Loucy (cell line): ENCODE results near the gene SPRY4.

Source experiments
- H2AFZ ChIP-seq: fragments of 200-600 bp; sonication (generic); 2 replicates; pipeline ENCODE4 v1.6.0; 2016; ENCODE audit warnings: antibody characterized with exemption, mild to moderate bottlenecking, low read length, moderate library complexity
- H3F3A ChIP-seq: fragments of 200-600 bp; 2 replicates; pipeline ENCODE4 v1.6.0; 2016; ENCODE audit warnings: antibody characterized with exemption, low read depth, mild to moderate bottlenecking
- H3K27me3 ChIP-seq: fragments of 200-600 bp; sonication (generic); 2 replicates; pipeline ENCODE4 v1.6.1; 2014; ENCODE audit warnings: low read length, mild to moderate bottlenecking; ENCODE audit not compliant: insufficient read depth, poor library complexity, severe bottlenecking
- H3K36me3 ChIP-seq: fragments of 200-600 bp; sonication (generic); 2 replicates; pipeline ENCODE4 v1.6.1; 2016; ENCODE audit warnings: low read length; ENCODE audit not compliant: insufficient read depth
- H3K4me1 ChIP-seq: fragments of 200-600 bp; sonication (generic); 2 replicates; pipeline ENCODE4 v1.5.1; 2014; ENCODE audit warnings: low read length, mild to moderate bottlenecking; ENCODE audit not compliant: insufficient read depth, poor library complexity, severe bottlenecking
- H3K4me2 ChIP-seq: fragments of 200-600 bp; sonication (generic); 2 replicates; pipeline ENCODE4 v1.6.0; 2014; ENCODE audit warnings: antibody characterized with exemption, low read length, low read depth, mild to moderate bottlenecking; ENCODE audit not compliant: poor library complexity, severe bottlenecking
- H3K4me3 ChIP-seq: fragments of 200-600 bp; sonication (generic); 2 replicates; pipeline ENCODE4 v1.5.1; 2014; ENCODE audit warnings: low read length, mild to moderate bottlenecking, mixed read lengths; ENCODE audit not compliant: poor library complexity, severe bottlenecking
- H3K79me2 ChIP-seq: fragments of 200-600 bp; sonication (generic); 2 replicates; pipeline ENCODE4 v1.6.1; 2014; ENCODE audit warnings: low read length; ENCODE audit not compliant: insufficient read depth
- H3K9ac ChIP-seq: fragments of 200-600 bp; sonication (generic); 2 replicates; pipeline ENCODE4 v1.6.0; 2014; ENCODE audit warnings: mild to moderate bottlenecking, low read depth, low read length, moderate library complexity; ENCODE audit not compliant: poor library complexity, severe bottlenecking
- H3K9me2 ChIP-seq: fragments of 200-600 bp; sonication (generic); replicated peaks from 2 replicates; pipeline ENCODE4 v1.6.1; 2016; ENCODE audit warnings: low read depth, low read length, mixed read lengths
- H3K9me3 ChIP-seq: fragments of 200-600 bp; sonication (generic); 2 replicates; pipeline ENCODE4 v1.6.1; 2014; ENCODE audit warnings: mild to moderate bottlenecking, antibody characterized with exemption, low read length, low read depth; ENCODE audit not compliant: insufficient read depth
- H4K20me1 ChIP-seq: fragments of 200-600 bp; sonication (generic); 2 replicates; pipeline ENCODE4 v1.6.0; 2014; ENCODE audit warnings: antibody characterized with exemption, low read length, mild to moderate bottlenecking; ENCODE audit not compliant: insufficient read depth, poor library complexity, severe bottlenecking
- CTCF ChIP-seq: fragments of 200-600 bp; sonication (generic); conservative IDR thresholded peaks from 2 replicates; pipeline ENCODE4 v1.5.1; 2014; ENCODE audit warnings: mild to moderate bottlenecking, antibody characterized with exemption, low read length
- EZH2phosphoT487 ChIP-seq: fragments of 200-600 bp; IDR thresholded peaks from 2 replicates; pipeline ENCODE4 v1.6.1; 2018; ENCODE audit warnings: antibody characterized with exemption, mild to moderate bottlenecking, moderate library complexity, borderline replicate concordance

Gene SPRY4

GRCh38 chr5:142319105-142319504, 5.7 kb downstream of the SPRY4 start:
- Histone ChIP-seq H3K4me2 (no peak overlapping the region), H3K4me3 (no peak overlapping the region), H4K20me1 (no peaks in the 10 kb centered on the region), H3K9ac (no peak overlapping the region), H2AFZ (no peak overlapping the region), H3K4me1 (peaks cover 24% of the 10 kb centered on the region), H3K79me2 (no peaks in the 10 kb centered on the region), H3F3A (no peaks in the 10 kb centered on the region), H3K9me2 (no peaks in the 10 kb centered on the region), H3K36me3 (no peaks in the 10 kb centered on the region), H3K9me3 (no peaks in the 10 kb centered on the region), H3K27me3 (peaks cover 22% of the 10 kb centered on the region)
- TF ChIP-seq EZH2phosphoT487 (no peak), CTCF (no peak)

GRCh38 chr5:142317753-142318152, 7.1 kb downstream of the SPRY4 start:
- no peaks in the 10 kb centered on the region for H4K20me1 ChIP-seq
- no peaks in the 10 kb centered on the region for H3K79me2 ChIP-seq
- H3K36me3 ChIP-seq, result no peaks in the 10 kb centered on the region
- H3K4me1 ChIP-seq, result peaks cover 24% of the 10 kb centered on the region
- no peaks in the 10 kb centered on the region for H3F3A ChIP-seq
- TF ChIP-seq CTCF (peak; percentile 55), EZH2phosphoT487 (no peak)
- H2AFZ ChIP-seq, result no peak overlapping the region
- no peak overlapping the region for H3K4me2 ChIP-seq
- no peak overlapping the region for H3K9ac ChIP-seq
- H3K9me3 ChIP-seq, result no peaks in the 10 kb centered on the region
- H3K27me3 ChIP-seq, result peaks cover 8% of the 10 kb centered on the region
- no peak overlapping the region for H3K4me3 ChIP-seq
- no peaks in the 10 kb centered on the region for H3K9me2 ChIP-seq

- Histone ChIP-seq H3K4me3 (no peak overlapping the region), H3F3A (no peaks in the 10 kb centered on the region), H3K9me3 (no peaks in the 10 kb centered on the region), H3K4me2 (no peak overlapping the region), H3K27me3 (peaks cover 4% of the 10 kb centered on the region), H2AFZ (no peak overlapping the region), H3K4me1 (peaks cover 24% of the 10 kb centered on the region), H3K36me3 (no peaks in the 10 kb centered on the region), H3K9ac (no peak overlapping the region), H4K20me1 (no peaks in the 10 kb centered on the region), H3K79me2 (no peaks in the 10 kb centered on the region), H3K9me2 (no peaks in the 10 kb centered on the region)
- no peak for TF ChIP-seq EZH2phosphoT487
- TF ChIP-seq CTCF, result no peak
These were observed 7.6 kb downstream of the SPRY4 start for GRCh38 chr5:142317173-142317572.
